ENCODE results near the gene CCDC167.

Gene CCDC167

DNA sequence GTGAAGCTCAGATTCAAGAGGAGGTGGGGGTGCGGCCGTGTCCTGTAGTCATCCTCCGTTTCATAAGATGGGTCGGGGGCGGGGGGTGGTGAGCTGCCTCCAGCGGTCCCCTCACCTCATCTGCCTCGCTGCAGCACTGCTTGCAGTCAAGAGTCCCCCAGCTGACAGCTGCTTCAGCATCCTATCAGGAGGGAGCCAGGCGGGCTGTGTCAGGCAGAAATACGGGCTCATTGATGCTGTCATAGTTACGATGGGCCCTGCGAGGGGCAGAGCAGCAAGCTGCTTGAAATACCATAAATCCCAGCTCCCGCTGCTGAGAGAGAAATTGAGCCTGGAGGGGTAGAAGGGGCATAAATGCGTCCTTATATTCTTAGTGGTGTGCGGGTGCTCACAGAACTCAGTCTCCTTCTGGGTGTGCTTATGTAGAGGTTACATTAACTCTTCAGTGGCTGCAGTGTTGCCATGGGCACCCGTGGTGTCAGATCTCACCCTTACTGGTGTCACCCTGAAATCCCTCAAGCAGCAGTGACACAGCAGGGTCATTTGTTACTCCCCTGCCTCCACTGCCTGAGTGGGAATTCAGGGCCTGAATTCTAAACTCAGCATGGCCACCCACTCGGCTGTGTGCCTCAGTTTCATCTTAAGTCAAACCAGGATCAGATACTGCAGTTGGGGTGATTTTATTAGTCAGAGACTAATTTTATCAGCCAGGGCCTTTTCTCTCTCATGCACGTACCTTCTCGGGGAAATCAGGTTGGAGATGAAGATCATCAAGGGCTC is 21.8 kb downstream of the CCDC167 start:
- 94% methylated on average over 18 of the region's 18 CpGs for WGBS
- H3K9me3 ChIP-seq (ENCODE audit: insufficient read depth, low read depth, low read length), result no peaks in the 10 kb centered on the region
- no peak overlapping the region for H3K9ac ChIP-seq (ENCODE audit: low read depth, low read length)
- peaks cover 14% of the 10 kb centered on the region for H3K4me1 ChIP-seq (ENCODE audit: insufficient read depth, low read length)
- H3K36me3 ChIP-seq (ENCODE audit: insufficient read depth, low read length), result peaks cover 65% of the 10 kb centered on the region
- no peak overlapping the region for H3K4me3 ChIP-seq (ENCODE audit: low read length)
- no peak overlapping the region for H3K27ac ChIP-seq (ENCODE audit: low read depth, low read length)
- no peaks in the 10 kb centered on the region for H3K27me3 ChIP-seq (ENCODE audit: insufficient read depth, low read length)

DNA sequence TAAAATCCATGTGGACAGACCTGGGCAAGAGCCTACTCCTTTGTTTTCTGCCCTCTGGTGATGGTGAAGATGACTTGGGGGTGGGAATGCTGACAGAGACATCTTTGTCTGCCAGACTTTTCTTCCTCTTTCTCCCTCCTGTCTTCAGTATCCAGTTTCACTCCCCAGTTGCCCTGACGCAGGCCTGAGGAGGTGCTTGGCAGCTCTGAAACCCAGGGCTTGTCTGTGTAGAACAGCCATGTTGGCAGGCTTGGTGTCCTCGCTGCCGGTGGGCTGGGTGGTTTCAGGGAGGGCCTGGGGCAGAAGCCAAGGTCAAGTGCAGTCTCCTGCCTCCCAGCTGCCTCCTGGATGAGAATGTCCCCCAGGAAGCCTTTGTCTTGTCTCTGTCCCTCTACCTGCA is 22.5 kb downstream of the CCDC167 start:
- Histone ChIP-seq H3K4me3 (ENCODE audit: low read length) (no peak overlapping the region), H3K27me3 (ENCODE audit: insufficient read depth, low read length) (no peaks in the 10 kb centered on the region), H3K36me3 (ENCODE audit: insufficient read depth, low read length) (peaks cover 65% of the 10 kb centered on the region), H3K27ac (ENCODE audit: low read depth, low read length) (no peak overlapping the region), H3K9me3 (ENCODE audit: insufficient read depth, low read depth, low read length) (no peaks in the 10 kb centered on the region), H3K9ac (ENCODE audit: low read depth, low read length) (no peak overlapping the region), H3K4me1 (ENCODE audit: insufficient read depth, low read length) (peaks cover 14% of the 10 kb centered on the region)
- 89% methylated on average over 3 of the region's 3 CpGs for WGBS

DNA sequence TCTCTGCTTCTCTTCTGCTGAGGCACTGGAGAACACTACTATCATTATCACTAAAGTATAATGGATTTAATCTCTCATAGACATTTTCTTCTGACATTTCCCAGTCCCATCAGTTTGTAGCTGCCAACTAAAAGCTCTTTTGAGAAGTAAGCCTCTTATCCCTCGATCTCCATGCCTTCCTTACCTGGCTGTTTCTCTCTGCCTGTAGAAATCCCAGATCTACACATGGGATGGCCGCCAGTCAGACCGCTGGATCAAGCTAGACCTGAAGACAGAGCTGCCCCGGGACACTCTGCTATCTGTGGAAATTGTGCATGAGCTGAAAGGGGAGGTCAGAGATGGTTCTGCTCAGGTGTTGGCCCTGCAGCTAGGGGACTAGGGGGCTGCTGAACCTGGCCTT is 25.4 kb downstream of the CCDC167 start:
- Histone ChIP-seq H3K4me1 (ENCODE audit: insufficient read depth, low read length) (no peaks in the 10 kb centered on the region), H3K9ac (ENCODE audit: low read depth, low read length) (no peak overlapping the region), H3K4me3 (ENCODE audit: low read length) (no peak overlapping the region), H3K36me3 (ENCODE audit: insufficient read depth, low read length) (peaks cover 69% of the 10 kb centered on the region), H3K9me3 (ENCODE audit: insufficient read depth, low read depth, low read length) (no peaks in the 10 kb centered on the region), H3K27me3 (ENCODE audit: insufficient read depth, low read length) (no peaks in the 10 kb centered on the region), H3K27ac (ENCODE audit: low read depth, low read length) (no peak overlapping the region)
- WGBS, result 93% methylated on average over 4 of the region's 4 CpGs

DNA sequence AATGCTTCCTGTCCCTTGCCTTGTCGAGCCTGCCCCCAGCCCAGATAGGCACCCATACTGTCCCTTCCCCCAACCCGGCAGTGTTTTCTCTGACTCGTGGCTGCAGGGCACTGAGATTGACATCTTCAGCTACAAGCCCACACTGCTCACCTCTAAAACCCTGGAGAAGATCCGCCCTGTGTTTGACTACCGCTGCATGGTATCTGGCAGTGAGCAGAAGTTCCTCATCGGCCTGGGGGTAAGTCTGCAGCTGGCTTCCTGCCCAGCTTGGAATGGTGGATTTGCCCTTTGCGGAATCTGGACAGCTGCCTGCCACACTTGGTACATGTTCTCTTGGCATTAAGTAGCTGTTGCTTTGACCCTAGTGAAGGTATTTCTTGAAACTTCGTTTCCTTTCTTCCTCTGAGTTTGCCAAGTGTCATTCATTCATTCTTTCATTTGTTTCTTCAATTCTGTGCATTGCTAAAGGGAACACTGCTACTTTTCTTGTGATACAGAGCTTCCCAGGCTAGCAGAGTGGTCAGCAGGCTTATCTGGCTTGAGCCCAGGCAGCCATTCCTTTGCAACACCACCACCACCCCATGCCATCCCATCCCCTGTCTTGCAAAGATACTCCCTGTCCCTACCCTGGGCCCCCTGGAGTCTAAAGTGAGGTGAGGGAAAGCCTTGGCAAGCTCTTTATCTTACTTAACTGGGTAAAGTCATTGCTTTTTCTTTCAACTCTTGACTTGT is 26.2 kb downstream of the CCDC167 start:
- 92% methylated on average over 8 of the region's 8 CpGs for WGBS

GRCh38 chr6:37467718-37468117 is 32.0 kb downstream of the CCDC167 start:
- no peak overlapping the region for H3K27ac ChIP-seq (ENCODE audit: low read depth, low read length)
- H3K4me1 ChIP-seq (ENCODE audit: insufficient read depth, low read length), result no peaks in the 10 kb centered on the region
- peaks cover 43% of the 10 kb centered on the region for H3K36me3 ChIP-seq (ENCODE audit: insufficient read depth, low read length)
- no peaks in the 10 kb centered on the region for H3K27me3 ChIP-seq (ENCODE audit: insufficient read depth, low read length)
- H3K9ac ChIP-seq (ENCODE audit: low read depth, low read length), result no peak overlapping the region
- H3K9me3 ChIP-seq (ENCODE audit: insufficient read depth, low read depth, low read length), result peaks cover 3% of the 10 kb centered on the region; the same call in 1 of the 2 replicates
- H3K4me3 ChIP-seq (ENCODE audit: low read length), result no peak overlapping the region

More for the DNA sequence above, 26.2 kb downstream of the CCDC167 start:
- no peak overlapping the region for H3K27ac ChIP-seq (ENCODE audit: low read depth, low read length)
- H3K9ac ChIP-seq (ENCODE audit: low read depth, low read length), result no peak overlapping the region
- no peaks in the 10 kb centered on the region for H3K27me3 ChIP-seq (ENCODE audit: insufficient read depth, low read length)
- no peaks in the 10 kb centered on the region for H3K4me1 ChIP-seq (ENCODE audit: insufficient read depth, low read length)
- peaks cover 62% of the 10 kb centered on the region for H3K36me3 ChIP-seq (ENCODE audit: insufficient read depth, low read length)
- H3K4me3 ChIP-seq (ENCODE audit: low read length), result no peak overlapping the region
- no peaks in the 10 kb centered on the region for H3K9me3 ChIP-seq (ENCODE audit: insufficient read depth, low read depth, low read length)

DNA sequence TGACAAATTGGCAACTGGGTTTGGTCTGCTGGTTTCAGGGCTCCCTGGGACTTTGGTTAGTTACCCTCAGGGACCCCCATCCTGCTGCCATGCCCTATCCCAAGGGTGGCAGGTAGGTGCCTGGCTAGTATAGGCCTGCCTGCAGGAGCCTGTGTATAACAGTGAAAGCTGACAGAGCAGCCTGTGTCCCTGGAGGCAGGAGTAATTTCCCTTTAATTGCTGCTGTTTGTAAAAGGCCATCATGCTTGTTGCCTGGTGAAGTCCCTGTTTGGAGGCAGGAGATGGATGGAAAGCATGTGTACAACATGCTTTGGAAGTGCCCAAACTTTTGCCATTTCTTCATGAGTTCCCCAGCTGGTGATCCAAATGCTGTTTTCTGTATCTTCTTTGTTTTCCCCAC is 36.6 kb downstream of the CCDC167 start:
- H3K27me3 ChIP-seq (ENCODE audit: insufficient read depth, low read length), result no peaks in the 10 kb centered on the region
- no peak overlapping the region for H3K4me3 ChIP-seq (ENCODE audit: low read length)
- H3K4me1 ChIP-seq (ENCODE audit: insufficient read depth, low read length), result peaks cover 14% of the 10 kb centered on the region; the same call in 1 of the 2 replicates
- peaks cover 3% of the 10 kb centered on the region; the same call in 1 of the 2 replicates for H3K9me3 ChIP-seq (ENCODE audit: insufficient read depth, low read depth, low read length)
- peaks cover 66% of the 10 kb centered on the region for H3K36me3 ChIP-seq (ENCODE audit: insufficient read depth, low read length)
- no peak overlapping the region for H3K9ac ChIP-seq (ENCODE audit: low read depth, low read length)
- H3K27ac ChIP-seq (ENCODE audit: low read depth, low read length), result no peak overlapping the region

DNA sequence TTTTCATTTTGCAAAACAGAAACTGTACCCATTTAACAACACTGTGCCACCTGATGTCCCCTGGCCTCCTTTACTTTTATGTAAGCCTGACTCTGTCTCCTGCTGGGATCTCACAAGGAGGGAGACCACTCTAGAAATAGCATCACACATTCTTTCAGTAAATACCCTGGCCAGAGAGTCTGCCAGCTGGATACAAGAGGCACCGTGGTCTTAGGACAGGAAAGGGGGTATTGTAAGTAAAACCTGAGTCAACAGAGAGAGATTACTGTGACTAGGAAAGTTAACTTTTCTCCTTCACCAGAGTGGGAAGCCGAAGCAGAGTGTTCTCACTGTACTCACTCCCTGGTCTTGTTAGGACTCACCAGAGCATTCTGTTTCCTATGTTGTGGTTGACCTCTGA is 38.9 kb downstream of the CCDC167 start:
- Histone ChIP-seq H3K27ac (ENCODE audit: low read depth, low read length) (peak overlapping the region; percentile 60; the same call in 1 of the 2 replicates), H3K4me3 (ENCODE audit: low read length) (no peak overlapping the region), H3K9ac (ENCODE audit: low read depth, low read length) (no peak overlapping the region)

GRCh38 chr6:37459981-37460800 is 39.5 kb downstream of the CCDC167 start:
- 79% methylated on average over 4 of the region's 5 CpGs for WGBS
- Histone ChIP-seq H3K9me3 (ENCODE audit: insufficient read depth, low read depth, low read length) (no peaks in the 10 kb centered on the region), H3K4me1 (ENCODE audit: insufficient read depth, low read length) (peaks cover 14% of the 10 kb centered on the region; the same call in 1 of the 2 replicates), H3K27ac (ENCODE audit: low read depth, low read length) (peak overlapping the region; percentile 60; the same call in 1 of the 2 replicates), H3K27me3 (ENCODE audit: insufficient read depth, low read length) (no peaks in the 10 kb centered on the region), H3K36me3 (ENCODE audit: insufficient read depth, low read length) (peaks cover 76% of the 10 kb centered on the region), H3K4me3 (ENCODE audit: low read length) (no peak overlapping the region), H3K9ac (ENCODE audit: low read depth, low read length) (no peak overlapping the region)

More for the DNA sequence above, 38.9 kb downstream of the CCDC167 start:
- Histone ChIP-seq H3K4me1 (ENCODE audit: insufficient read depth, low read length) (peaks cover 14% of the 10 kb centered on the region; the same call in 1 of the 2 replicates), H3K36me3 (ENCODE audit: insufficient read depth, low read length) (peaks cover 73% of the 10 kb centered on the region), H3K27me3 (ENCODE audit: insufficient read depth, low read length) (no peaks in the 10 kb centered on the region), H3K9me3 (ENCODE audit: insufficient read depth, low read depth, low read length) (no peaks in the 10 kb centered on the region)
- 66% methylated on average over 2 of the region's 2 CpGs for WGBS

DNA sequence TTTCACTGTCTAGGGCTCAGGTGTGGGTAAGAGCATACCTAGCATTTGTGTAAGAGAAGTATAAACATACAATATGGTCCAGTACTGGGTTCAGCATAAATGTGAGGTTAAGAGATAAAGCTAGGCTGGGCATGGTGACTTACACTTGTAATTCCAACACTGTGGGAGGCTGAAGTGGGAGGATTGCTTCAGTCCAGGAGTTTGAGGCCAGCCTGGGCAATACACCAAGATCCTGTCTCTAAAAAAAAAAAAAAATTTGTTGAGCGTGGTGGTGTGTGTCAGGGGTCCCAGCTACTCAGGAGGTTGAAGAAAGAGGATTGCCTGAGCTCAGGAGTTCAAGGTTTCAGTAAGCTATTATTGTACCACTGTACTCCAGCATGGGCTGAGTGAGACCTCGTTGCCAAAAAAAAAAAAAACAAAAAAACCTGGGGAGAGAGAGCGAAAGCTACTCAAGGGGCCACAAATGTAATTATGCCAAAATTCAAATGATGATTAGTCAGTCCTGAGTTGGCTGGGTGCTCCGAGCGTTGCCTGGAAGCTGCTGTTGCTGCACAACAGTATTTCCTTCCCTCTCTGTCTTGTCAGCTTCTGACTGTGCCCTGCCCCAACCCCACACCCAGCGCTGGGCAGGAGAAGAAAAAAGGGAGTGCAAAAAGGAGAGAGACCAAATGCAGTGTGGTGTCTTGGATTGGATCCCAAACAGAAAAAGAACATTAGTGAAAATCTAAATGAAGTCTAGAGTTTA is 42.7 kb downstream of the CCDC167 start:
- Histone ChIP-seq H3K27ac (ENCODE audit: low read depth, low read length) (no peak overlapping the region), H3K4me1 (ENCODE audit: insufficient read depth, low read length) (peaks cover 14% of the 10 kb centered on the region; the same call in 1 of the 2 replicates), H3K36me3 (ENCODE audit: insufficient read depth, low read length) (peaks cover 73% of the 10 kb centered on the region), H3K4me3 (ENCODE audit: low read length) (no peak overlapping the region), H3K9me3 (ENCODE audit: insufficient read depth, low read depth, low read length) (no peaks in the 10 kb centered on the region), H3K27me3 (ENCODE audit: insufficient read depth, low read length) (no peaks in the 10 kb centered on the region), H3K9ac (ENCODE audit: low read depth, low read length) (no peak overlapping the region)
- 77% methylated on average over 6 of the region's 6 CpGs for WGBS

GRCh38 chr6:37456126-37456525 is 43.6 kb downstream of the CCDC167 start:
- Histone ChIP-seq H3K27ac (ENCODE audit: low read depth, low read length) (no peak overlapping the region), H3K27me3 (ENCODE audit: insufficient read depth, low read length) (no peaks in the 10 kb centered on the region), H3K4me3 (ENCODE audit: low read length) (no peak overlapping the region), H3K9ac (ENCODE audit: low read depth, low read length) (no peak overlapping the region), H3K9me3 (ENCODE audit: insufficient read depth, low read depth, low read length) (no peaks in the 10 kb centered on the region), H3K4me1 (ENCODE audit: insufficient read depth, low read length) (peaks cover 11% of the 10 kb centered on the region; the same call in 1 of the 2 replicates), H3K36me3 (ENCODE audit: insufficient read depth, low read length) (peaks cover 73% of the 10 kb centered on the region)
- WGBS, result 93% methylated on average over 6 of the region's 6 CpGs
